Neural progenitor cell (in vitro differentiated cells): ENCODE measurements around the gene ANKHD1. TPM values are rescaled to one million over a fixed set of nuclear protein-coding genes. Genes with fewer than 3 reads are reported as not detected.
"Not testable (repeated sequence)": the region's sequence is repeated elsewhere in the genome, so short reads cannot be mapped to it uniquely, and the experiment has no call there.

Experiments used
- DNase-seq: peaks from one replicate; pipeline ENCODE4 v3.0.0-alpha.2; 2016; ENCODE audit warnings: low spot score
- H2AFZ ChIP-seq: fragments of 200-600 bp; sonication (generic); replicated peaks from 2 replicates; pipeline ENCODE4 v1.6.1; 2016; ENCODE audit warnings: antibody characterized with exemption
- H3F3A ChIP-seq: fragments of 200-600 bp; sonication (generic); 2 replicates; pipeline ENCODE4 v1.6.1; 2016; ENCODE audit warnings: antibody characterized with exemption, low read depth
- H3K27ac ChIP-seq: fragments of 200-600 bp; sonication (generic); 2 replicates; pipeline ENCODE4 v1.5.1; 2016; ENCODE audit warnings: mild to moderate bottlenecking
- H3K27me3 ChIP-seq: fragments of 200-600 bp; sonication (generic); 2 replicates; pipeline ENCODE4 v1.6.1; 2016; ENCODE audit warnings: mild to moderate bottlenecking, moderate library complexity
- H3K36me3 ChIP-seq: fragments of 200-600 bp; sonication (generic); 2 replicates; pipeline ENCODE4 v1.5.1; 2016
- H3K4me1 ChIP-seq: fragments of 200-600 bp; sonication (generic); 2 replicates; pipeline ENCODE4 v1.6.1; 2016; ENCODE audit warnings: mixed run types
- H3K4me2 ChIP-seq: fragments of 200-600 bp; sonication (generic); 2 replicates; pipeline ENCODE4 v1.6.1; 2016
- H3K4me3 ChIP-seq: fragments of 200-600 bp; sonication (generic); 2 replicates; pipeline ENCODE4 v1.5.1; 2016
- H3K79me2 ChIP-seq: fragments of 200-600 bp; sonication (generic); 2 replicates; pipeline ENCODE4 v1.6.1; 2016; ENCODE audit warnings: low read depth
- H3K9ac ChIP-seq: fragments of 200-600 bp; sonication (generic); 2 replicates; pipeline ENCODE4 v1.6.1; 2016
- H3K9me3 ChIP-seq: fragments of 200-600 bp; sonication (generic); 2 replicates; pipeline ENCODE4 v1.5.1; 2016; ENCODE audit warnings: low read depth
- H4K20me1 ChIP-seq: fragments of 200-600 bp; sonication (generic); 2 replicates; pipeline ENCODE4 v1.6.1; 2016; ENCODE audit warnings: low read depth
- H3K27ac Mint-ChIP-seq: 3 replicates; pipeline ENCODE4 v1.8.0; 2021; ENCODE audit warnings: mixed read lengths
- H3K27me3 Mint-ChIP-seq: 2 replicates; pipeline ENCODE4 v1.8.0; 2022; ENCODE audit warnings: low read depth, mild to moderate bottlenecking, inconsistent platforms, moderate library complexity, mixed read lengths; ENCODE audit not compliant: insufficient read depth
- H3K36me3 Mint-ChIP-seq: 3 replicates; pipeline ENCODE4 v1.8.0; 2021; ENCODE audit warnings: mixed read lengths
- H3K4me1 Mint-ChIP-seq: 3 replicates; pipeline ENCODE4 v1.8.0; 2021; ENCODE audit warnings: mixed read lengths
- H3K4me3 Mint-ChIP-seq: 3 replicates; pipeline ENCODE4 v1.8.0; 2021; ENCODE audit warnings: mild to moderate bottlenecking, moderate library complexity, mixed read lengths
- H3K9me3 Mint-ChIP-seq: 3 replicates; pipeline ENCODE4 v1.8.0; 2020; ENCODE audit warnings: mixed read lengths
- EZH2 ChIP-seq: fragments of 200-600 bp; sonication (generic); IDR thresholded peaks from 2 replicates; pipeline ENCODE4 v1.6.1; 2017; ENCODE audit warnings: antibody characterized with exemption, mild to moderate bottlenecking, moderate library complexity
- EZH2phosphoT487 ChIP-seq: fragments of 200-600 bp; sonication (generic); IDR thresholded peaks from 2 replicates; pipeline ENCODE4 v1.6.1; 2017; ENCODE audit warnings: antibody characterized with exemption
- total RNA-seq: library from RNA; depleted of rRNA; stranded (reverse); fragments of >200 nt; gene quantifications from 2 replicates; pipeline ENCODE4 v1.2.3, GENCODE V29; 2015; ENCODE audit warnings: low replicate concordance
- TF ChIP-seq, protein P1 (sequence below): fragments of 200-600 bp; sonication (generic); IDR thresholded peaks from 2 replicates; pipeline ENCODE4 v1.5.1; 2017; ENCODE audit warnings: antibody characterized with exemption, mild to moderate bottlenecking

The ANKHD1 gene
- total RNA-seq, 1 donor from 2014 or later = 110 TPM

- H3K4me1 Mint-ChIP-seq = no peaks in the 10 kb centered on the region
- H3K4me1 ChIP-seq = no peaks in the 10 kb centered on the region
- no peak overlapping the region for H3K4me3 Mint-ChIP-seq
- peaks cover 44% of the 10 kb centered on the region for H3K36me3 Mint-ChIP-seq
- H3K4me3 ChIP-seq = no peak overlapping the region
- H3F3A ChIP-seq = no peaks in the 10 kb centered on the region
- H3K36me3 ChIP-seq = no peaks in the 10 kb centered on the region
- no peak overlapping the region for H3K4me2 ChIP-seq
- peaks cover 26% of the 10 kb centered on the region for H4K20me1 ChIP-seq
- no peak overlapping the region for H3K27ac Mint-ChIP-seq
- H3K27me3 Mint-ChIP-seq = no peaks in the 10 kb centered on the region
- no peak for DNase-seq
- no peak overlapping the region for H3K9ac ChIP-seq
- no peaks in the 10 kb centered on the region for H3K9me3 ChIP-seq
- no peaks in the 10 kb centered on the region for H3K27me3 ChIP-seq
- H3K27ac ChIP-seq = no peak overlapping the region
- peaks cover 79% of the 10 kb centered on the region for H3K79me2 ChIP-seq
- TF ChIP-seq EZH2 = no peak
- no peak for TF ChIP-seq EZH2phosphoT487
- TF ChIP-seq, protein P1, sequence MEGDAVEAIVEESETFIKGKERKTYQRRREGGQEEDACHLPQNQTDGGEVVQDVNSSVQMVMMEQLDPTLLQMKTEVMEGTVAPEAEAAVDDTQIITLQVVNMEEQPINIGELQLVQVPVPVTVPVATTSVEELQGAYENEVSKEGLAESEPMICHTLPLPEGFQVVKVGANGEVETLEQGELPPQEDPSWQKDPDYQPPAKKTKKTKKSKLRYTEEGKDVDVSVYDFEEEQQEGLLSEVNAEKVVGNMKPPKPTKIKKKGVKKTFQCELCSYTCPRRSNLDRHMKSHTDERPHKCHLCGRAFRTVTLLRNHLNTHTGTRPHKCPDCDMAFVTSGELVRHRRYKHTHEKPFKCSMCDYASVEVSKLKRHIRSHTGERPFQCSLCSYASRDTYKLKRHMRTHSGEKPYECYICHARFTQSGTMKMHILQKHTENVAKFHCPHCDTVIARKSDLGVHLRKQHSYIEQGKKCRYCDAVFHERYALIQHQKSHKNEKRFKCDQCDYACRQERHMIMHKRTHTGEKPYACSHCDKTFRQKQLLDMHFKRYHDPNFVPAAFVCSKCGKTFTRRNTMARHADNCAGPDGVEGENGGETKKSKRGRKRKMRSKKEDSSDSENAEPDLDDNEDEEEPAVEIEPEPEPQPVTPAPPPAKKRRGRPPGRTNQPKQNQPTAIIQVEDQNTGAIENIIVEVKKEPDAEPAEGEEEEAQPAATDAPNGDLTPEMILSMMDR = no peak
- peaks cover 14% of the 10 kb centered on the region for H3K9me3 Mint-ChIP-seq
- H2AFZ ChIP-seq = no peak overlapping the region
Measured at GRCh38 chr5:140424135-140424534, 22.5 kb downstream of the ANKHD1 start.

DNA sequence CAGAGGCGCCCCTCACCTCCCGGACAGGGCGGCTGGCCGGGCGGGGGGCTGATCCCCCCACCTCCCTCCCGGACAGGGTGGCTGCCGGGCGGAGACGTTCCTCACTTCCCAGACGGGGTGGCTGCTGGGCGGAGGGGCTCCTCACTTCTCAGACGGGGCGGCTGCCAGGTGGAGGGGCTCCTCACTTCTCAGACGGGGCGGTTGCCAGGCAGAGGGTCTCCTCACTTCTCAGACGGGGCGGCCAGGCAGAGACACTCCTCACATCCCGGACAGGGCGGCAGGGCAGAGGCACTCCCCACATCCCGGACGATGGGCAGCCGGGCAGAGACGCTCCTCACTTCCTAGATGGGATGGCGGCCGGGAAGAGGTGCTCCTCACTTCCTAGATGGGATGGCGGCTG lies 26.1 kb downstream of the ANKHD1 start:
- H3K27me3 Mint-ChIP-seq, H3F3A ChIP-seq, H3K27me3 ChIP-seq, H3K27ac Mint-ChIP-seq, H3K9ac ChIP-seq, DNase-seq, H3K4me2 ChIP-seq, H3K9me3 Mint-ChIP-seq, H3K27ac ChIP-seq, H3K36me3 ChIP-seq, H2AFZ ChIP-seq, H3K9me3 ChIP-seq, H3K4me3 ChIP-seq, H3K4me1 ChIP-seq, H3K4me3 Mint-ChIP-seq, H3K4me1 Mint-ChIP-seq: not testable (repeated sequence)
- H3K36me3 Mint-ChIP-seq = peaks cover 27% of the 10 kb centered on the region
- Histone ChIP-seq H3K79me2 (peaks cover 79% of the 10 kb centered on the region), H4K20me1 (peaks cover 28% of the 10 kb centered on the region)

GRCh38 chr5:140429724-140430123 lies 28.1 kb downstream of the ANKHD1 start:
- Histone ChIP-seq H3K79me2 (peaks cover 79% of the 10 kb centered on the region), H3K27ac (no peak overlapping the region)
- peaks cover 10% of the 10 kb centered on the region for H3K9me3 Mint-ChIP-seq

DNA sequence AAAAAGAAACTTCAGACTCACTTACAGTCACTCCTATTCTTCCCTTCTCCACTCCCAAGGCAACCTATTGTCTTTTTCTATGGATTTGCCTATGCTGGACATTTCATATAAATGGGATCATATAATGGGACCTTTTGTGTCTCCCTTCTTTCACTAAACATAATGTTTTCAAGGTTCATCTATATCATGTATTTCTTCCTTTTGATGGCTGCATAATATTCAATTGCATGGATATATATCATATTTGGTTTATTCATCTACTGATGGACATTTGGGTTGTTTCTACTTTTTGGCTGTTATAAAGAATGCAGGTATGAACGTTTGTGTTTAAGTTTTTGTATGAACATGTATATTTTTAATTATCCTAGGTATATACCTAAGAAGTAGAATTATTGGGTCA lies 30.6 kb downstream of the ANKHD1 start:
- Histone ChIP-seq H4K20me1 (peaks cover 23% of the 10 kb centered on the region), H3K79me2 (peaks cover 72% of the 10 kb centered on the region)

More at GRCh38 chr5:140429724-140430123, 28.1 kb downstream of the ANKHD1 start:
- no peaks in the 10 kb centered on the region for H3K9me3 ChIP-seq
- no peak for DNase-seq
- no peak overlapping the region for H3K9ac ChIP-seq
- H3F3A ChIP-seq = no peaks in the 10 kb centered on the region
- no peaks in the 10 kb centered on the region for H3K27me3 ChIP-seq
- no peaks in the 10 kb centered on the region for H3K27me3 Mint-ChIP-seq
- peaks cover 14% of the 10 kb centered on the region for H3K36me3 Mint-ChIP-seq
- H3K4me2 ChIP-seq = no peak overlapping the region
- no peaks in the 10 kb centered on the region for H3K4me1 Mint-ChIP-seq
- no peak overlapping the region for H3K4me3 Mint-ChIP-seq
- no peak overlapping the region for H3K4me3 ChIP-seq
- no peak overlapping the region for H3K27ac Mint-ChIP-seq
- TF ChIP-seq, protein P1 = no peak
- no peak for TF ChIP-seq EZH2
- TF ChIP-seq EZH2phosphoT487 = no peak
- no peak overlapping the region for H2AFZ ChIP-seq
- peaks cover 23% of the 10 kb centered on the region for H4K20me1 ChIP-seq
- no peaks in the 10 kb centered on the region for H3K36me3 ChIP-seq
- H3K4me1 ChIP-seq = no peaks in the 10 kb centered on the region

More for the DNA sequence above, 30.6 kb downstream of the ANKHD1 start:
- H3K36me3 Mint-ChIP-seq = peaks cover 7% of the 10 kb centered on the region
- Histone ChIP-seq H3F3A (no peaks in the 10 kb centered on the region), H3K27me3 (no peaks in the 10 kb centered on the region), H3K36me3 (no peaks in the 10 kb centered on the region), H3K4me2 (no peak overlapping the region), H3K4me1 (no peaks in the 10 kb centered on the region), H3K27ac (no peak overlapping the region), H2AFZ (no peak overlapping the region), H3K4me3 (no peak overlapping the region), H3K9me3 (no peaks in the 10 kb centered on the region), H3K9ac (no peak overlapping the region)
- no peaks in the 10 kb centered on the region for H3K9me3 Mint-ChIP-seq
- no peaks in the 10 kb centered on the region for H3K27me3 Mint-ChIP-seq
- no peak for DNase-seq
- H3K4me1 Mint-ChIP-seq = no peaks in the 10 kb centered on the region
- H3K4me3 Mint-ChIP-seq = no peak overlapping the region
- TF ChIP-seq, protein P1 = no peak
- TF ChIP-seq EZH2 (no peak), EZH2phosphoT487 (no peak)
- no peak overlapping the region for H3K27ac Mint-ChIP-seq
